SK-N-SH treated with all-trans-retinoic acid at 6 μM for 48 hours (cell line): Measurements from ENCODE around the gene ELOVL3.

Experiments
- ARNTL ChIP-seq: fragments of 450-650 bp; formaldehyde crosslinking; IDR thresholded peaks from 2 replicates; pipeline ENCODE4 v1.5.0; 2020; ENCODE audit warnings: low read depth, mild to moderate bottlenecking, moderate library complexity, borderline replicate concordance
- CREB5 ChIP-seq: fragments of 250-450 bp; sonication (Bioruptor Pico); IDR thresholded peaks from 2 replicates; pipeline ENCODE4 v1.5.1; 2020; ENCODE audit warnings: low read depth, mild to moderate bottlenecking, moderate library complexity
- POU6F1 ChIP-seq: fragments of 250-450 bp; sonication (Bioruptor Pico); IDR thresholded peaks from 2 replicates; pipeline ENCODE4 v1.8.0; 2021; ENCODE audit warnings: low read depth, mild to moderate bottlenecking, moderate library complexity, borderline replicate concordance
- RARB ChIP-seq: fragments of 250-450 bp; sonication (Bioruptor Pico); IDR thresholded peaks from 2 replicates; pipeline ENCODE4 v1.8.0; 2021; ENCODE audit warnings: mild to moderate bottlenecking, moderate library complexity
- TOX ChIP-seq: fragments of 250-450 bp; sonication (Bioruptor Pico); IDR thresholded peaks from 2 replicates; pipeline ENCODE4 v1.8.0; 2021; ENCODE audit warnings: mild to moderate bottlenecking, moderate library complexity, borderline replicate concordance
- TSHZ2 ChIP-seq: fragments of 250-450 bp; sonication (Bioruptor Pico); IDR thresholded peaks from 2 replicates; pipeline ENCODE4 v1.5.0; 2020; ENCODE audit warnings: mild to moderate bottlenecking, moderate library complexity
- ZC3H10 ChIP-seq: fragments of 250-450 bp; sonication (Bioruptor Pico); IDR thresholded peaks from 2 replicates; pipeline ENCODE4 v1.5.1; 2021; ENCODE audit warnings: mild to moderate bottlenecking, moderate library complexity
- ZFP30 ChIP-seq: fragments of 450-650 bp; formaldehyde crosslinking; IDR thresholded peaks from 2 replicates; pipeline ENCODE4 v1.5.0; 2022; ENCODE audit warnings: mild to moderate bottlenecking, moderate library complexity
- ZNF565 ChIP-seq: fragments of 450-650 bp; formaldehyde crosslinking; conservative IDR thresholded peaks from 2 replicates; pipeline ENCODE4 v1.5.0; 2020; ENCODE audit warnings: low read depth, mild to moderate bottlenecking, moderate library complexity
- ZNF70 ChIP-seq: fragments of 450-650 bp; formaldehyde crosslinking; IDR thresholded peaks from 2 replicates; pipeline ENCODE4 v1.5.0; 2020; ENCODE audit warnings: mild to moderate bottlenecking, moderate library complexity
- ZNF8 ChIP-seq: fragments of 450-650 bp; formaldehyde crosslinking; IDR thresholded peaks from 2 replicates; pipeline ENCODE4 v1.5.0; 2020; ENCODE audit warnings: mild to moderate bottlenecking, moderate library complexity
- TF ChIP-seq, protein P1 (sequence below): fragments of 250-450 bp; sonication (Bioruptor Pico); IDR thresholded peaks from 2 replicates; pipeline ENCODE4 v1.8.0; 2020; ENCODE audit warnings: mild to moderate bottlenecking, moderate library complexity, borderline replicate concordance

GRCh38 chr10:102275343-102275742 is 49.2 kb downstream of the ELOVL3 start:
- TF ChIP-seq, protein P1, sequence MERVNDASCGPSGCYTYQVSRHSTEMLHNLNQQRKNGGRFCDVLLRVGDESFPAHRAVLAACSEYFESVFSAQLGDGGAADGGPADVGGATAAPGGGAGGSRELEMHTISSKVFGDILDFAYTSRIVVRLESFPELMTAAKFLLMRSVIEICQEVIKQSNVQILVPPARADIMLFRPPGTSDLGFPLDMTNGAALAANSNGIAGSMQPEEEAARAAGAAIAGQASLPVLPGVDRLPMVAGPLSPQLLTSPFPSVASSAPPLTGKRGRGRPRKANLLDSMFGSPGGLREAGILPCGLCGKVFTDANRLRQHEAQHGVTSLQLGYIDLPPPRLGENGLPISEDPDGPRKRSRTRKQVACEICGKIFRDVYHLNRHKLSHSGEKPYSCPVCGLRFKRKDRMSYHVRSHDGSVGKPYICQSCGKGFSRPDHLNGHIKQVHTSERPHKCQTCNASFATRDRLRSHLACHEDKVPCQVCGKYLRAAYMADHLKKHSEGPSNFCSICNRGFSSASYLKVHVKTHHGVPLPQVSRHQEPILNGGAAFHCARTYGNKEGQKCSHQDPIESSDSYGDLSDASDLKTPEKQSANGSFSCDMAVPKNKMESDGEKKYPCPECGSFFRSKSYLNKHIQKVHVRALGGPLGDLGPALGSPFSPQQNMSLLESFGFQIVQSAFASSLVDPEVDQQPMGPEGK (CRISPR knock-in tag): no peak
- no peak for TF ChIP-seq RARB
- TF ChIP-seq ZC3H10 (CRISPR knock-in tag): no peak
- no peak for TF ChIP-seq TOX (CRISPR knock-in tag)
- TF ChIP-seq POU6F1 (CRISPR knock-in tag): no peak
- no peak for TF ChIP-seq ZNF565
- no peak for TF ChIP-seq ZNF8
- TF ChIP-seq ZNF70 (CRISPR knock-in tag): no peak
- no peak for TF ChIP-seq ZFP30 (CRISPR knock-in tag)
- TF ChIP-seq ARNTL (CRISPR knock-in tag): no peak
- TF ChIP-seq TSHZ2: no peak
- no peak for TF ChIP-seq CREB5 (CRISPR knock-in tag)
